Mesenchymal stem cell (in vitro differentiated cells and primary cell): ENCODE results near the gene BICDL1.

Experiments
- DNase-seq: peaks from one replicate; pipeline ENCODE4 v3.0.0-alpha.2; 2013
- H2AFZ ChIP-seq: one replicate; pipeline ENCODE4 v1.6.1; 2013; ENCODE audit warnings: low read depth, mild to moderate bottlenecking, control low read depth, inconsistent platforms, low read length, moderate library complexity
- H2AK5ac ChIP-seq: 2 replicates; pipeline ENCODE4 v1.6.1; 2013; ENCODE audit warnings: low read length, moderate library complexity, mild to moderate bottlenecking, inconsistent platforms; ENCODE audit not compliant: severe bottlenecking
- H2BK120ac ChIP-seq: one replicate; pipeline ENCODE4 v1.6.1; 2013; ENCODE audit warnings: low read depth, mild to moderate bottlenecking, inconsistent platforms, low read length, moderate library complexity
- H2BK12ac ChIP-seq, 2 experiments: one replicate each; pipeline ENCODE4 v1.6.1; 2013; ENCODE audit warnings: inconsistent platforms in 2 of 2, low read length in 2 of 2, mild to moderate bottlenecking in 2 of 2, moderate library complexity in 2 of 2, control low read depth in 1 of 2
- H2BK15ac ChIP-seq: one replicate; pipeline ENCODE4 v1.6.1; 2013; ENCODE audit warnings: mild to moderate bottlenecking, low read depth, inconsistent platforms; ENCODE audit not compliant: poor library complexity, severe bottlenecking
- H2BK5ac ChIP-seq: 2 replicates; pipeline ENCODE4 v1.6.1; 2013; ENCODE audit warnings: low read depth, mild to moderate bottlenecking, low read length, control low read depth, inconsistent platforms; ENCODE audit not compliant: poor library complexity, severe bottlenecking
- H3K14ac ChIP-seq, 2 experiments: one replicate each; pipeline ENCODE4 v1.6.1; 2013; ENCODE audit warnings: inconsistent platforms in 2 of 2, low read length in 2 of 2, control low read depth in 1 of 2, mild to moderate bottlenecking in 1 of 2, moderate library complexity in 1 of 2
- H3K18ac ChIP-seq, 2 experiments: one replicate each; pipeline ENCODE4 v1.6.1; 2013; ENCODE audit warnings: inconsistent platforms in 2 of 2, low read length in 2 of 2, control low read depth in 1 of 2, low read depth in 1 of 2, mild to moderate bottlenecking in 1 of 2
- H3K23ac ChIP-seq, 2 experiments: one replicate each; pipeline ENCODE4 v1.6.1; 2013; ENCODE audit warnings: inconsistent platforms in 2 of 2, low read length in 2 of 2, mild to moderate bottlenecking in 2 of 2, moderate library complexity in 2 of 2, control low read depth in 1 of 2
- H3K27ac ChIP-seq: 2 replicates; pipeline ENCODE4 v1.5.1; 2013; ENCODE audit warnings: mild to moderate bottlenecking, moderate library complexity, low read length, control low read depth, inconsistent platforms; ENCODE audit not compliant: poor library complexity, severe bottlenecking
- H3K27me3 ChIP-seq, 2 experiments: 2 replicates each; pipeline versions ENCODE4 v1.6.1 to v1.7.0; 2013; ENCODE audit warnings: low read length in 2 of 2, mild to moderate bottlenecking in 2 of 2, moderate library complexity in 2 of 2, control low read depth in 1 of 2, inconsistent platforms in 1 of 2; ENCODE audit not compliant: control insufficient read depth in 1 of 2, insufficient read depth in 1 of 2
- H3K36me3 ChIP-seq, 2 experiments: 2 replicates each; pipeline versions ENCODE4 v1.6.1 to v1.7.0; 2013; ENCODE audit warnings: low read length in 2 of 2, control low read depth in 1 of 2, inconsistent platforms in 1 of 2, low read depth in 1 of 2, mild to moderate bottlenecking in 1 of 2; ENCODE audit not compliant: insufficient read depth in 2 of 2, control insufficient read depth in 1 of 2
- H3K4ac ChIP-seq, 2 experiments: one replicate each; pipeline ENCODE4 v1.6.1; 2013; ENCODE audit warnings: inconsistent platforms in 2 of 2, low read length in 2 of 2, mild to moderate bottlenecking in 2 of 2, moderate library complexity in 2 of 2, control low read depth in 1 of 2, low read depth in 1 of 2
- H3K4me1 ChIP-seq: 2 replicates; pipeline ENCODE4 v1.6.1; 2013; ENCODE audit warnings: low read depth, low read length, control low read depth; ENCODE audit not compliant: control insufficient read depth, insufficient read depth
- H3K4me2 ChIP-seq: 2 replicates; pipeline ENCODE4 v1.6.1; 2013; ENCODE audit warnings: low read length, mild to moderate bottlenecking, inconsistent platforms; ENCODE audit not compliant: poor library complexity, severe bottlenecking
- H3K4me3 ChIP-seq, 2 experiments: 2 replicates each; pipeline versions ENCODE4 v1.5.1 to v1.7.0; 2013; ENCODE audit warnings: low read length in 2 of 2, mild to moderate bottlenecking in 2 of 2, control low read depth in 1 of 2, low read depth in 1 of 2; ENCODE audit not compliant: insufficient read depth in 1 of 2
- H3K79me1 ChIP-seq: replicated peaks from 2 replicates; pipeline ENCODE4 v1.6.1; 2013; ENCODE audit warnings: mild to moderate bottlenecking, control low read depth, low read length, inconsistent platforms; ENCODE audit not compliant: poor library complexity, severe bottlenecking
- H3K9ac ChIP-seq: 2 replicates; pipeline ENCODE4 v1.7.0; 2013; ENCODE audit warnings: mild to moderate bottlenecking, low read length, moderate library complexity
- H3K9me3 ChIP-seq: 2 replicates; pipeline ENCODE4 v1.7.0; 2013; ENCODE audit warnings: mild to moderate bottlenecking, low read length; ENCODE audit not compliant: control insufficient read depth
- H4K8ac ChIP-seq: one replicate; pipeline ENCODE4 v1.6.1; 2013; ENCODE audit warnings: inconsistent platforms, mild to moderate bottlenecking, low read length, moderate library complexity
- H4K91ac ChIP-seq: one replicate; pipeline ENCODE4 v1.6.1; 2013; ENCODE audit warnings: mild to moderate bottlenecking, low read length, inconsistent platforms
- WGBS: methylation state at CpG from one replicate; pipeline ENCODE4 v1.1.7; 2013; ENCODE audit warnings: mixed read lengths; 5-methylcytosine and 5-hydroxymethylcytosine counted together

BICDL1 gene

GRCh38 chr12:120067084-120067869 lies 78.2 kb downstream of the BICDL1 start:
- Histone ChIP-seq H2BK120ac (no peak overlapping the region), H3K23ac (no peak overlapping the region), H3K9me3 (no peaks in the 10 kb centered on the region), H3K18ac (no peak overlapping the region), H3K27ac (no peak overlapping the region), H3K4me3 (no peak overlapping the region), H3K9ac (no peak overlapping the region), H4K91ac (no peak overlapping the region), H3K4ac (no peak overlapping the region), H3K4me2 (no peak overlapping the region), H3K36me3 (no peaks in the 10 kb centered on the region), H2BK5ac (no peak overlapping the region), H2BK12ac (no peak overlapping the region), H3K79me1 (no peaks in the 10 kb centered on the region), H2AFZ (no peak overlapping the region), H2BK15ac (no peak overlapping the region), H3K4me1 (no peaks in the 10 kb centered on the region), H3K14ac (peak overlapping the region in 1 of 2 experiments; percentile 66), H4K8ac (no peak overlapping the region), H3K27me3 (peaks cover 54 to 61% of the 10 kb centered on the region in 2 experiments), H2AK5ac (no peak overlapping the region)
- no peak for DNase-seq
- WGBS: 57% methylated on average over 1 of the region's 3 CpGs

GRCh38 chr12:120067901-120068300 lies 78.9 kb downstream of the BICDL1 start:
- Histone ChIP-seq H3K4me2 (no peak overlapping the region), H3K27ac (no peak overlapping the region), H3K4me1 (no peaks in the 10 kb centered on the region), H4K8ac (no peak overlapping the region), H2BK15ac (no peak overlapping the region), H2BK5ac (no peak overlapping the region), H2BK120ac (no peak overlapping the region), H3K18ac (no peak overlapping the region), H3K79me1 (no peaks in the 10 kb centered on the region), H3K23ac (no peak overlapping the region), H3K27me3 (peaks cover 50 to 67% of the 10 kb centered on the region in 2 experiments), H2BK12ac (no peak overlapping the region), H4K91ac (no peak overlapping the region), H3K14ac (no peak overlapping the region), H3K36me3 (no peaks in the 10 kb centered on the region), H3K4me3 (no peak overlapping the region), H3K9ac (no peak overlapping the region), H3K9me3 (no peaks in the 10 kb centered on the region), H2AK5ac (no peak overlapping the region), H3K4ac (no peak overlapping the region), H2AFZ (no peak overlapping the region)
- WGBS: 69% methylated on average over 3 of the region's 3 CpGs
- DNase-seq: no peak

GRCh38 chr12:120069278-120069677 lies 80.2 kb downstream of the BICDL1 start:
- no peaks in the 10 kb centered on the region for H3K9me3 ChIP-seq
- no peak for DNase-seq
- H2AK5ac ChIP-seq: no peak overlapping the region
- H2BK5ac ChIP-seq: no peak overlapping the region
- no peak overlapping the region for H3K9ac ChIP-seq
- H4K8ac ChIP-seq: no peak overlapping the region
- H4K91ac ChIP-seq: no peak overlapping the region
- peaks cover 48 to 63% of the 10 kb centered on the region in 2 experiments for H3K27me3 ChIP-seq
- H2BK15ac ChIP-seq: no peak overlapping the region
- no peaks in the 10 kb centered on the region for H3K36me3 ChIP-seq
- H3K79me1 ChIP-seq: no peaks in the 10 kb centered on the region
- no peak overlapping the region for H3K23ac ChIP-seq
- no peak overlapping the region for H3K27ac ChIP-seq
- H2BK12ac ChIP-seq: no peak overlapping the region
- WGBS: 93% methylated on average over 1 of the region's 5 CpGs
- H3K4me2 ChIP-seq: no peak overlapping the region
- H3K14ac ChIP-seq: no peak overlapping the region
- H2BK120ac ChIP-seq: no peak overlapping the region
- H3K4me1 ChIP-seq: no peaks in the 10 kb centered on the region
- no peak overlapping the region for H2AFZ ChIP-seq
- no peak overlapping the region for H3K4ac ChIP-seq
- H3K18ac ChIP-seq: no peak overlapping the region
- no peak overlapping the region for H3K4me3 ChIP-seq

GRCh38 chr12:120071493-120072020 lies 82.5 kb downstream of the BICDL1 start:
- Histone ChIP-seq H2AFZ (no peak overlapping the region), H3K23ac (no peak overlapping the region)

More at GRCh38 chr12:120071493-120072020, 82.5 kb downstream of the BICDL1 start:
- no peak overlapping the region for H3K4me2 ChIP-seq
- no peaks in the 10 kb centered on the region for H3K9me3 ChIP-seq
- peak overlapping the region in 1 of 2 experiments; percentile 5 for H3K14ac ChIP-seq
- no peak overlapping the region for H3K4me3 ChIP-seq
- no peaks in the 10 kb centered on the region for H3K79me1 ChIP-seq
- no peak overlapping the region for H4K91ac ChIP-seq
- H3K36me3 ChIP-seq: no peaks in the 10 kb centered on the region
- no peak overlapping the region for H3K18ac ChIP-seq
- DNase-seq: no peak
- H4K8ac ChIP-seq: no peak overlapping the region
- H2BK5ac ChIP-seq: no peak overlapping the region
- no peak overlapping the region for H3K27ac ChIP-seq
- 83% methylated on average over 6 of the region's 6 CpGs for WGBS
- peaks cover 44 to 58% of the 10 kb centered on the region in 2 experiments for H3K27me3 ChIP-seq
- no peak overlapping the region for H3K4ac ChIP-seq
- no peaks in the 10 kb centered on the region for H3K4me1 ChIP-seq
- no peak overlapping the region for H2BK15ac ChIP-seq
- no peak overlapping the region for H3K9ac ChIP-seq
- H2BK12ac ChIP-seq: no peak overlapping the region
- H2BK120ac ChIP-seq: no peak overlapping the region
- no peak overlapping the region for H2AK5ac ChIP-seq
